Measurements from ENCODE around the gene GFER.

DNA sequence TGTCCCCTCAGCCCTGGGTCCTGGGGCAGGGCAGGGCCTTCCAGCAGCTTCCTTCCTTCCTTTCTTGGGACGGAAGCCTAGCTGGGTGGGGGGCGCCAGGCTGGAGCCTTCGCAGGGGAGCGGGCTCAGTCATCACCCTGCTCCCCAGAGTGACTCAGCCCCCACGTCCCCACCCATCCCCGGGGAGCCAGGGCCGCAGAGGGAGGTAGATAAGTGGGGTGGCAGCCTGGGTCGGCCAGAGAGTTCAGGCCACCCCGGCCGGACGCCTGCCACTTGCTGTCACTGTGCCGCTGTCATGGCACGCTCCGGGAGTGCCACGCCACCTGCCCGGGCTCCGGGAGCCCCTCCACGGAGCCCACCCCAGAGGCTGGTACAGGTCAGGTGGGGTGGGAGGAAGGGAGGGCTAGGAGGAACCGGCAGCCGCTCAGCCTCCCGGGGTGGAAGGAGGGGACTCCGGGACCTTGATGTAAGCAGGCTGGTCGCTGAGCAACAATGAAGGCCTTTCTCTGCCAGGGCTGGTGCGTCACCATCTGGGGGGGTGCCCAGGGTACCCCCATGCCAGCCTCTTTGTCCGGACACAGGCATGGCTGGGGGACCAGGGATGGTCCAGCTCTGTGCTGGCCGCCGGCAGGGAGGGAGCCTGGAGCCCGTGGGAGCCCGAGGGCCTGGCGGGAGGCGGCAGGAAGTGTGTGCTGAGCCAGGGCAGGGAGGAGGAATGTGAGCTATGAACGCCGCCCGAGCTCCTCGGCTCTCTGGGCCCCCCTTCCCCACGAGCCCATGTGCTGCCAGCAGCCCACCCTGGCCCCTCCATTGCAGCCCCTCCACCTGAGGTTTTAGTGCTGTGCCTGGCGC is 49.3 kb downstream of the GFER start:
- no peak for TF ChIP-seq EZH2 (IDR thresholded peaks at IDR 0.05; ENCODE audit: borderline replicate concordance, low read depth, low read length, severe bottlenecking)
- TF ChIP-seq, protein P1, sequence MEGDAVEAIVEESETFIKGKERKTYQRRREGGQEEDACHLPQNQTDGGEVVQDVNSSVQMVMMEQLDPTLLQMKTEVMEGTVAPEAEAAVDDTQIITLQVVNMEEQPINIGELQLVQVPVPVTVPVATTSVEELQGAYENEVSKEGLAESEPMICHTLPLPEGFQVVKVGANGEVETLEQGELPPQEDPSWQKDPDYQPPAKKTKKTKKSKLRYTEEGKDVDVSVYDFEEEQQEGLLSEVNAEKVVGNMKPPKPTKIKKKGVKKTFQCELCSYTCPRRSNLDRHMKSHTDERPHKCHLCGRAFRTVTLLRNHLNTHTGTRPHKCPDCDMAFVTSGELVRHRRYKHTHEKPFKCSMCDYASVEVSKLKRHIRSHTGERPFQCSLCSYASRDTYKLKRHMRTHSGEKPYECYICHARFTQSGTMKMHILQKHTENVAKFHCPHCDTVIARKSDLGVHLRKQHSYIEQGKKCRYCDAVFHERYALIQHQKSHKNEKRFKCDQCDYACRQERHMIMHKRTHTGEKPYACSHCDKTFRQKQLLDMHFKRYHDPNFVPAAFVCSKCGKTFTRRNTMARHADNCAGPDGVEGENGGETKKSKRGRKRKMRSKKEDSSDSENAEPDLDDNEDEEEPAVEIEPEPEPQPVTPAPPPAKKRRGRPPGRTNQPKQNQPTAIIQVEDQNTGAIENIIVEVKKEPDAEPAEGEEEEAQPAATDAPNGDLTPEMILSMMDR (IDR thresholded peaks at IDR 0.05; ENCODE audit: borderline replicate concordance, extremely low read depth, low read length, poor library complexity, severe bottlenecking) = no peak

All from DND-41 (cell line).